Measurements from ENCODE around the gene SEZ6L. TPM values are rescaled to one million over a fixed set of nuclear protein-coding genes. Genes with fewer than 3 reads are reported as not detected.

SEZ6L gene
- total and polyA plus RNA-seq, 12 donors = 0.17 to 16.3 (median 3.9) TPM; not detected in 1

DNA sequence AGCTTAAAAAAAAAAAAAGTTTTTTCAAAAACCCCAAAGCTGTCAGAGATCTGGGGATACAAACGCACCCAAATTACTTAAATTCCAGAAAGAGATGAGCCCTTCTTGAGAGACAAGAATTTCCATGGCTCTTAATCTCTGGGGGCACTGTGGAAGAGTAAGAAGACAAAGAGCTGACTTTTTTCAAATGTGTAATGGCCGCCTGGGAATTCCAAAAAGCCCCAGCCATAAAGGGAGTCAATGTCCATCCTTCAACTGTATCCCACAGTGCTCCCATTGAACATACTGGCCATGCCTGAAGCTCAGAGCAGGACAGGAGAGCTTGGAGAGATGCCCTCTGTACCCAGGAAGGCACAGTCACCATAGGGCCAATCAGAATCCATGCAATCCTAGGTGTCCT is 222.4 kb downstream of the SEZ6L start:
- Histone ChIP-seq H3K27me3 (peaks cover 4% of the 10 kb centered on the region), H3K4me1 (replicated peaks in 1 of 2) (no peaks in the 10 kb centered on the region), H3K27ac (no peak overlapping the region), H3K4me3 (no peak overlapping the region), H3K36me3 (replicated peaks in 1 of 2) (no peaks in the 10 kb centered on the region), H3K9me3 (replicated peaks in 1 of 3) (no peaks in the 10 kb centered on the region)
- intact Hi-C loops (cut with DNase I) = loop anchor here in 1 of 2 donors (10.0 kb wide), 1 partner anchor 73 kb away; no protein-coding TSS in a partner anchor
- 61 to 76% (median 73%) methylated on average over 2 of the region's 2 CpGs for WGBS, 4 donors
- DNase-seq = no peak
- TF ChIP-seq POLR2A (IDR thresholded peaks at IDR 0.05) = no peak
- TF ChIP-seq, protein P1, sequence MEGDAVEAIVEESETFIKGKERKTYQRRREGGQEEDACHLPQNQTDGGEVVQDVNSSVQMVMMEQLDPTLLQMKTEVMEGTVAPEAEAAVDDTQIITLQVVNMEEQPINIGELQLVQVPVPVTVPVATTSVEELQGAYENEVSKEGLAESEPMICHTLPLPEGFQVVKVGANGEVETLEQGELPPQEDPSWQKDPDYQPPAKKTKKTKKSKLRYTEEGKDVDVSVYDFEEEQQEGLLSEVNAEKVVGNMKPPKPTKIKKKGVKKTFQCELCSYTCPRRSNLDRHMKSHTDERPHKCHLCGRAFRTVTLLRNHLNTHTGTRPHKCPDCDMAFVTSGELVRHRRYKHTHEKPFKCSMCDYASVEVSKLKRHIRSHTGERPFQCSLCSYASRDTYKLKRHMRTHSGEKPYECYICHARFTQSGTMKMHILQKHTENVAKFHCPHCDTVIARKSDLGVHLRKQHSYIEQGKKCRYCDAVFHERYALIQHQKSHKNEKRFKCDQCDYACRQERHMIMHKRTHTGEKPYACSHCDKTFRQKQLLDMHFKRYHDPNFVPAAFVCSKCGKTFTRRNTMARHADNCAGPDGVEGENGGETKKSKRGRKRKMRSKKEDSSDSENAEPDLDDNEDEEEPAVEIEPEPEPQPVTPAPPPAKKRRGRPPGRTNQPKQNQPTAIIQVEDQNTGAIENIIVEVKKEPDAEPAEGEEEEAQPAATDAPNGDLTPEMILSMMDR (IDR thresholded peaks at IDR 0.05) = no peak

DNA sequence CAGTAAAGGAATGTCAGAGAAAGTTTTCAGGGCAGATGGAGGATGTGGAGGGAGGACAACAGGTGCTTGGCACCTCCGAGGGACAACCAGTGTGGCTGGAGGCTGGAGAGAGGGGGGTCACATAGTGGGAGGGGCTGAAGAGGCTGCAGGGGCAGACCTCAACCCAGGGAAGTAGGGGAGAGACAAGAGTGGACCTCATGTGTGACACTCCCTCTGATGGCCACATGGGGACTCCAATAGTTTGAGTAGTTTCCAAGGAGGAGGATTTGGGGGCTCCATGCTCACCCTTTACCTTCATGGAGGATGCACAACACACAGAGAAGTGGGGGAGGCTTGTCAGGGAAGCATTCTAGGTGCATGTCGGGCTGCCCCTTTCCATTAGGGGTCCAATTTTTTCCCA is 224.7 kb downstream of the SEZ6L start:
- peaks cover 4% of the 10 kb centered on the region for H3K27me3 ChIP-seq
- DNase-seq = no peak
- no peaks in the 10 kb centered on the region for H3K4me1 ChIP-seq (replicated peaks in 1 of 2)
- TF ChIP-seq POLR2A (IDR thresholded peaks at IDR 0.05) = no peak
- TF ChIP-seq, protein P1 (IDR thresholded peaks at IDR 0.05) = no peak
- H3K27ac ChIP-seq = no peak overlapping the region
- no peaks in the 10 kb centered on the region for H3K9me3 ChIP-seq (replicated peaks in 1 of 3)
- no peaks in the 10 kb centered on the region for H3K36me3 ChIP-seq (replicated peaks in 1 of 2)
- intact Hi-C loops (cut with DNase I) = loop anchor here in 1 of 2 donors (10.0 kb wide), 1 partner anchor 71 kb away; no protein-coding TSS in a partner anchor
- no peak overlapping the region for H3K4me3 ChIP-seq
- WGBS, 4 donors = 46 to 70% (median 53%) methylated on average over 1 to 2 of the region's 2 CpGs

DNA sequence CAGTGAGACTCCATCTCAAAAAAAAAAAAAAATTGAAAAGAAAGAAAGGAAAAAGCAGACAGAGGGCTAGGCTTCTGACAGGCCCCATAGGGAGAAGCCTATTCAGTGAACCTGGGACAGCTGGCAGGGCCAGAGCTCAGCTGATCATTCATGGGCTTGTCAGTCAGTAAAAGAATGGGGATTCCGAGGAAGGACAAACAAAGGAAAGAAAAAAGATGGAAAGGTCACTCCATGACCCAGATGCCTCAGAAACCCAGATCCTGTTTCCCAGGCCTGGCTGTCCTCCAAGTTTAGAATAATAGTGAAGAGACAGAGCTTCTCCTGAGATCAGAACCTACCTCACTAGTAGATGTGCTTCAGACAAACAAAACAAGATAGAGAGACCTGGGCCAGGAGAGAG is 225.5 kb downstream of the SEZ6L start:
- H3K36me3 ChIP-seq (replicated peaks in 1 of 2) = no peaks in the 10 kb centered on the region
- TF ChIP-seq, protein P1 (IDR thresholded peaks at IDR 0.05) = no peak
- no peak for TF ChIP-seq POLR2A (IDR thresholded peaks at IDR 0.05)
- 8 to 24% (median 18%) methylated on average over 1 of the region's 1 CpG for WGBS, 4 donors
- H3K9me3 ChIP-seq (replicated peaks in 1 of 3) = no peaks in the 10 kb centered on the region
- no peak overlapping the region for H3K4me3 ChIP-seq
- intact Hi-C loops (cut with DNase I) = loop anchor here in 1 of 2 donors (10.0 kb wide), 1 partner anchor 70 kb away; no protein-coding TSS in a partner anchor
- peaks cover 4% of the 10 kb centered on the region for H3K27me3 ChIP-seq
- no peak overlapping the region for H3K27ac ChIP-seq
- H3K4me1 ChIP-seq (replicated peaks in 1 of 2) = no peaks in the 10 kb centered on the region
- peak in 1 of 7 donors; percentile 12 for DNase-seq

DNA sequence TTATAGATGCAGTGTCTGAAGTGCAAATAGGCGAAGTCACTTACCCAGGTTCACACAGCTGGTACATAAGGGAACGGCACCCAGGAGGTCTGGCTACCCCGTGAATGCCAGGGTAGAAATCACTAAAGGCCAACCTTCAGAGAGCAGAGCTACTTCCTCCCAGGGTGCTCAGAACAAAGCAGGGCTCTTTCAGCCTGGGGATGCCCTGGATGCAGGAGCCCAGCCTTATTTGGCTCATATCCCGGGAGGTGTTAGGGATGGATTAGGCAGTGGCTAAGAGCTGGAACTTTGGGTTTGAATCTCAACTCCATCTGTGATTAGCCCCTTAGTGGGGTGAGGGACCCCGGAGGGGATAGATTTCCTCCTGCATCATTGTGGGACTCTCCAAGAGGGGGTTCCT is 226.7 kb downstream of the SEZ6L start:
- Histone ChIP-seq H3K9me3 (replicated peaks in 1 of 3) (no peaks in the 10 kb centered on the region), H3K4me3 (no peak overlapping the region), H3K36me3 (replicated peaks in 1 of 2) (no peaks in the 10 kb centered on the region), H3K27me3 (peaks cover 4% of the 10 kb centered on the region), H3K27ac (no peak overlapping the region), H3K4me1 (replicated peaks in 1 of 2) (no peaks in the 10 kb centered on the region)
- DNase-seq = no peak
- WGBS, 4 donors = 46 to 73% (median 55%) methylated on average over 5 of the region's 5 CpGs
- TF ChIP-seq, protein P1 (IDR thresholded peaks at IDR 0.05) = no peak
- no peak for TF ChIP-seq POLR2A (IDR thresholded peaks at IDR 0.05)
- intact Hi-C loops (cut with DNase I) = loop anchor here in 1 of 2 donors (10.0 kb wide), 1 partner anchor 69 kb away; no protein-coding TSS in a partner anchor

Measured in adrenal gland (tissue), 12 donors.